PFSK-1 (cell line): ENCODE measurements around the gene SEC61A1.

Source experiments
- POLR2AphosphoS5 ChIP-seq: IDR thresholded peaks from 2 replicates; pipeline ENCODE4 v1.6.1; 2012; ENCODE audit warnings: low read depth, mild to moderate bottlenecking, control low read depth, low read length, moderate library complexity
- REST ChIP-seq, 2 experiments: IDR thresholded peaks; 2 replicates each; pipeline versions ENCODE4 v1.6.1 to v1.8.0; 2011 to 2012; ENCODE audit warnings: low read depth in 2 of 2, low read length in 2 of 2, control low read depth in 1 of 2, inconsistent platforms in 1 of 2, mild to moderate bottlenecking in 1 of 2, moderate library complexity in 1 of 2; ENCODE audit not compliant: insufficient read depth in 1 of 2
- TAF1 ChIP-seq: IDR thresholded peaks from 2 replicates; pipeline ENCODE4 v1.6.1; 2012; ENCODE audit warnings: low read length, control low read depth, borderline replicate concordance; ENCODE audit not compliant: insufficient read depth

DNA sequence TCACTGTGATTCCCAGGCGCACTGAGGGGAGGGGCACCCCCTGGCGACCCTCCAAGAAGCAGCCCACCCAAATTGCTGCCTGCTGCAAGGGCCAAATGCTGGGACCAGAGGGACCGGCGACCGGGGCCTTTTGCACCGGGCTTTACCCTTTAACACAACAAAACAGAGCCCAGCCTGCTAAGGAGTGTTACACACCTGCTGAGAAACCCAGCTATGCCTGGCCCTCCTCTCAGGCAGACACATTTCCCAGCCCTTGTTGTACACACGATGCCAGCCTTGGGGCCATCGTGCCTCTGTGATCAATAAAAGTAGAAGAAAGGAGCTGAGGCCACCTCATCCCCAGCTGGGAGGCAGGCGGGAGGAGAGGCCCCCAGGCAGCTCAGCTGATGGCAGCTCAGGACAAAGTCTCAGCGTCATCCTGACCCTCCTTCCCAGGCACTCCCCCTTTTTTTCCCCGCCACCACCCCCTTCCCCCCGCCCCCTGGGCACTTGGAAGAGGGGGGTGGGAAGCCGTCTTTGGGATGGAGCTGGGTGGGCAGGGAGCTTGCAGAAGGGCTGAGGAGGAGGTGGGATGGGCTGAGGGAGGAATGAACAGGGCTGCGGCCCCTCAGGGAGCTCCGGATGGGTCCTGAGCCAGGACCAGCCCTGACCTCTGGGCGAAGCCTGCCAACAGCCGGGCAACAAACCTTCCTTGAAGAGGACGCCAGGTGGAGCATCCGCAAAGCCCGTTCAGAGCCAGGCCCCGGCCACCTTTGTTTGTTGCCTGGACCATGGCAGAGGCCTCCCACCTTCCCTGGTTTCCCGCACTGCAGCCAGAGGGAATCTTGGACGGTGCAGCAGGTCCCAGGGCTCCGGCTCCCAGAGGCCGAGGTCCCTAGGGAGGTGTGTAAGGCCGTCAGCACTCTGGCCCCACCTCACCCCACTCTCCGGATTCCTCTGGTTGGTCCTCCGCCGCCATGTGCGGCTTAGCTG lies 45.9 kb upstream of the SEC61A1 start:
- TF ChIP-seq TAF1 (no peak), REST (IDR thresholded peaks at IDR 0.05; ENCODE audit: insufficient read depth in 1 of 2, low read depth in 2 of 2, low read length in 2 of 2) (no peak), POLR2AphosphoS5 (no peak)
